Panc1 (cell line): ENCODE results near the gene TPPP. TPM values are rescaled to one million over a fixed set of nuclear protein-coding genes. Genes with fewer than 3 reads are reported as not detected.
A peak's percentile ranks its signal among the peaks of the same experiment; 100 is the strongest.

Source experiments
- ATAC-seq: fragments of 200-7000 bp; cut with Tn5 transposase; 2 replicates; pipeline ENCODE4 v1.9.1; 2020; ENCODE audit warnings: mild to moderate bottlenecking, moderate library complexity
- BruUV-seq: library from RNA; stranded (reverse); fragments of 400-500 nt; replicated peaks from 2 replicates; lab custom pipeline; 2021; lab: Mats Ljungman, UMichigan
- CTCF ChIA-PET: fragments of 300-600 bp; sonication (Branson Sonifier 250); formaldehyde crosslinking; loops from one replicate; lab custom pipeline; 2022; ENCODE audit warnings: antibody characterized with exemption; lab: Charles Lee
- POLR2A ChIA-PET: fragments of 300-600 bp; sonication (Branson Sonifier 250); formaldehyde crosslinking; loops from one replicate; lab custom pipeline; 2022; ENCODE audit warnings: antibody characterized with exemption; lab: Charles Lee
- DNase-seq: peaks from one replicate; pipeline ENCODE4 v3.0.0-alpha.2; 2010; ENCODE audit warnings: low read depth, low spot score
- H3K27ac ChIP-seq: 2 replicates; pipeline ENCODE4 v1.5.1; 2011; ENCODE audit warnings: mild to moderate bottlenecking, low read length, inconsistent platforms
- H3K27me3 ChIP-seq: fragments of 200-500 bp; sonication (Bioruptor generic); 2 replicates; pipeline ENCODE4 v1.6.0; 2014; ENCODE audit warnings: low read length, inconsistent platforms; ENCODE audit not compliant: control insufficient read depth, insufficient read depth
- H3K36me3 ChIP-seq: fragments of 200-500 bp; sonication (Bioruptor generic); 2 replicates; pipeline ENCODE4 v1.5.1; 2014; ENCODE audit warnings: inconsistent platforms, mild to moderate bottlenecking, low read length, moderate library complexity; ENCODE audit not compliant: control insufficient read depth, insufficient read depth
- H3K4me1 ChIP-seq: 2 replicates; pipeline ENCODE4 v1.5.1; 2011; ENCODE audit warnings: inconsistent platforms, mild to moderate bottlenecking, low read length, moderate library complexity; ENCODE audit not compliant: control insufficient read depth, insufficient read depth
- H3K4me3 ChIP-seq, 2 experiments: 2 replicates each; pipeline ENCODE4 v1.5.1; 2011 to 2012; ENCODE audit warnings: low read depth in 2 of 2, low read length in 2 of 2, mild to moderate bottlenecking in 2 of 2, inconsistent platforms in 1 of 2, moderate library complexity in 1 of 2
- H3K9me3 ChIP-seq: fragments of 200-500 bp; sonication (Bioruptor generic); 2 replicates; pipeline ENCODE4 v1.5.1; 2014; ENCODE audit warnings: low read depth, mild to moderate bottlenecking, inconsistent platforms, low read length, moderate library complexity; ENCODE audit not compliant: control insufficient read depth, insufficient read depth
- CTCF ChIP-seq: fragments of 450-650 bp; IDR thresholded peaks from 2 replicates; pipeline ENCODE4 v1.5.1; 2017; ENCODE audit warnings: mild to moderate bottlenecking
- POLR2AphosphoS5 ChIP-seq: IDR thresholded peaks from 2 replicates; pipeline ENCODE4 v1.6.1; 2012; ENCODE audit warnings: mild to moderate bottlenecking, low read depth, low read length, moderate library complexity
- REST ChIP-seq, 2 experiments: IDR thresholded peaks; 2 replicates each; pipeline ENCODE4 v1.6.1; 2011 to 2012; ENCODE audit warnings: low read depth in 2 of 2, control low read depth in 1 of 2, low read length in 1 of 2, mild to moderate bottlenecking in 1 of 2, moderate library complexity in 1 of 2; ENCODE audit not compliant: insufficient read depth in 1 of 2
- SIN3A ChIP-seq: IDR thresholded peaks from 2 replicates; pipeline ENCODE4 v1.6.1; 2012; ENCODE audit warnings: low read depth, mild to moderate bottlenecking, low read length, moderate library complexity, borderline replicate concordance; ENCODE audit not compliant: insufficient read depth
- TCF7L2 ChIP-seq: IDR thresholded peaks from 2 replicates; pipeline ENCODE4 v1.6.1; 2011; ENCODE audit warnings: mild to moderate bottlenecking, low read depth, low read length, inconsistent platforms
- in situ Hi-C: cut with HindIII; loops from 2 replicates; pipeline ENCODE4 v1.10.0; 2016; ENCODE audit warnings: low sequenced_read_pairs, low pct_unique_long_range_greater_than_20kb
- intact Hi-C: fragments of 100-400 bp; cut with micrococcal nuclease; formaldehyde crosslinking; loops from one replicate; pipeline ENCODE4 v1.10.0; 2022; ENCODE audit not compliant: unreplicated experiment
- total RNA-seq: library from RNA; stranded (reverse); gene quantifications from one replicate; pipeline ENCODE4 v1.2.1, GENCODE V29; 2021; ENCODE audit not compliant: unreplicated experiment

TPPP gene
- total RNA-seq, 1 experiment from 2014 or later = 0.98 TPM

- POLR2A ChIA-PET = no interaction called here
- TF ChIP-seq REST (IDR thresholded peaks at IDR 0.05; ENCODE audit: insufficient read depth in 1 of 2, low read depth in 2 of 2, low read length in 1 of 2) (no peak), POLR2AphosphoS5 (0 out of 2 replicates have a peak, but pooled peaks have one; percentile 25), SIN3A (no peak), TCF7L2 (no peak)
- BruUV-seq = no TSS peak
- Histone ChIP-seq H3K4me1 (peaks cover 52% of the 10 kb centered on the region), H3K36me3 (no peaks in the 10 kb centered on the region; the same call in 1 of the 2 replicates), H3K27me3 (no peaks in the 10 kb centered on the region), H3K4me3 (peak overlapping the region in 1 of 2 experiments; percentile 49; a peak in 1 of 4 replicates), H3K27ac (peak overlapping the region; percentile 63; the same call in 1 of the 2 replicates), H3K9me3 (no peaks in the 10 kb centered on the region)
- CTCF ChIA-PET = interaction anchor here (0.6 kb wide), 1 partner anchor 23 kb away, joined by 7 read pairs; the partner anchor contains the start of gene TPPP
- intact Hi-C loops = loop anchor here (5.0 kb wide), 1 partner anchor 232 kb away; no protein-coding TSS in a partner anchor
- DNase-seq = no peak
- in situ Hi-C loops = no loop called here
- ATAC-seq = peak; percentile 5; the same call in 1 of the 2 replicates
Observed at GRCh38 chr5:670396-671270, 22.5 kb downstream of the TPPP start.

- Histone ChIP-seq H3K36me3 (no peaks in the 10 kb centered on the region; the same call in 1 of the 2 replicates), H3K4me1 (peaks cover 52% of the 10 kb centered on the region), H3K4me3 (no peak overlapping the region), H3K27ac (peak overlapping the region; percentile 63), H3K27me3 (no peaks in the 10 kb centered on the region), H3K9me3 (no peaks in the 10 kb centered on the region)
- no peak for TF ChIP-seq CTCF
- TF ChIP-seq POLR2AphosphoS5 = no peak; the same call in 1 of the 2 replicates
- no peak for TF ChIP-seq TCF7L2
- no peak for TF ChIP-seq SIN3A
- TF ChIP-seq REST (IDR thresholded peaks at IDR 0.05; ENCODE audit: insufficient read depth in 1 of 2, low read depth in 2 of 2, low read length in 1 of 2) = no peak
- ChIA-PET POLR2A (no interaction called here), CTCF (interaction anchor here (0.6 kb wide), 1 partner anchor 23 kb away, joined by 7 read pairs; the partner anchor contains the start of gene TPPP)
- in situ Hi-C loops (no loop called here), intact Hi-C loops (loop anchor here (5.0 kb wide), 1 partner anchor 232 kb away; no protein-coding TSS in a partner anchor)
- DNase-seq (no peak), ATAC-seq (peak; percentile 31)
- no TSS peak for BruUV-seq
Observed at GRCh38 chr5:669842-670395, 23.2 kb downstream of the TPPP start.
